ENCODE results near the gene RANBP1. TPM values are rescaled to one million over a fixed set of nuclear protein-coding genes. Genes with fewer than 3 reads are reported as not detected.

RANBP1 gene
- total RNA-seq, 1 experiment from 2014 or later: 168 TPM

- POLR2A ChIA-PET (ENCODE audit: unreplicated experiment): no interaction called here
- CTCF ChIA-PET: no interaction called here
These were observed 9.1 kb upstream of the RANBP1 start for GRCh38 chr22:20106849-20107237.

GRCh38 chr22:20107471-20107901 lies 8.4 kb upstream of the RANBP1 start:
- no peak overlapping the region for H3K4me2 ChIP-seq
- TF ChIP-seq CTCF (conservative IDR thresholded peaks at IDR 0.05) (no peak), EZH2 (IDR thresholded peaks at IDR 0.05; ENCODE audit: low read depth) (no peak)
- CTCF ChIA-PET: no interaction called here
- H3K27me3 ChIP-seq (ENCODE audit: insufficient read depth, low read depth): no peaks in the 10 kb centered on the region
- H2AFZ ChIP-seq: no peak overlapping the region
- no peak overlapping the region for H3K27ac ChIP-seq
- no peak overlapping the region for H3K4me3 ChIP-seq
- no TSS peak for BruUV-seq (replicated peaks)
- no peaks in the 10 kb centered on the region for H3K79me2 ChIP-seq (ENCODE audit: low read depth)
- POLR2A ChIA-PET (ENCODE audit: unreplicated experiment): no interaction called here
- no peaks in the 10 kb centered on the region for H3K36me3 ChIP-seq (ENCODE audit: low read depth)
- no peaks in the 10 kb centered on the region for H3K9me2 ChIP-seq (ENCODE audit: insufficient read depth)
- no peaks in the 10 kb centered on the region for H3K4me1 ChIP-seq (replicated peaks; ENCODE audit: insufficient read depth)
- peaks cover 24% of the 10 kb centered on the region; the same call in 1 of the 2 replicates for H3F3A ChIP-seq (ENCODE audit: insufficient read depth, low read depth)
- intact Hi-C loops (cut with micrococcal nuclease; ENCODE audit: unreplicated experiment): no loop called here
- no peaks in the 10 kb centered on the region for H4K20me1 ChIP-seq (ENCODE audit: insufficient read depth)
- no peaks in the 10 kb centered on the region for H3K9me3 ChIP-seq (ENCODE audit: insufficient read depth, low read depth)
- DNase-seq: no peak

More at GRCh38 chr22:20106849-20107237, 9.1 kb upstream of the RANBP1 start:
- H2AFZ ChIP-seq: no peak overlapping the region
- no peak overlapping the region for H3K4me3 ChIP-seq
- no peaks in the 10 kb centered on the region for H3K36me3 ChIP-seq (ENCODE audit: low read depth)
- intact Hi-C loops (cut with micrococcal nuclease; ENCODE audit: unreplicated experiment): no loop called here
- no peaks in the 10 kb centered on the region for H3K9me2 ChIP-seq (ENCODE audit: insufficient read depth)
- H3K9me3 ChIP-seq (ENCODE audit: insufficient read depth, low read depth): no peaks in the 10 kb centered on the region
- no peaks in the 10 kb centered on the region for H3K79me2 ChIP-seq (ENCODE audit: low read depth)
- H3K27me3 ChIP-seq (ENCODE audit: insufficient read depth, low read depth): no peaks in the 10 kb centered on the region
- DNase-seq: no peak
- no peak overlapping the region for H3K27ac ChIP-seq
- H3K4me2 ChIP-seq: no peak overlapping the region
- no TSS peak for BruUV-seq (replicated peaks)
- no peaks in the 10 kb centered on the region for H4K20me1 ChIP-seq (ENCODE audit: insufficient read depth)
- peaks cover 18% of the 10 kb centered on the region; the same call in 1 of the 2 replicates for H3F3A ChIP-seq (ENCODE audit: insufficient read depth, low read depth)
- no peak for TF ChIP-seq CTCF (conservative IDR thresholded peaks at IDR 0.05)
- no peak for TF ChIP-seq EZH2 (IDR thresholded peaks at IDR 0.05; ENCODE audit: low read depth)
- H3K4me1 ChIP-seq (replicated peaks; ENCODE audit: insufficient read depth): no peaks in the 10 kb centered on the region

GRCh38 chr22:20107951-20108756 lies 7.8 kb upstream of the RANBP1 start:
- Histone ChIP-seq H3K27me3 (ENCODE audit: insufficient read depth, low read depth) (no peaks in the 10 kb centered on the region), H3F3A (ENCODE audit: insufficient read depth, low read depth) (peaks cover 24% of the 10 kb centered on the region; the same call in 1 of the 2 replicates), H3K4me1 (replicated peaks; ENCODE audit: insufficient read depth) (no peaks in the 10 kb centered on the region), H3K9me2 (ENCODE audit: insufficient read depth) (no peaks in the 10 kb centered on the region), H3K4me3 (no peak overlapping the region), H3K4me2 (no peak overlapping the region), H3K27ac (no peak overlapping the region), H3K9me3 (ENCODE audit: insufficient read depth, low read depth) (no peaks in the 10 kb centered on the region), H3K36me3 (ENCODE audit: low read depth) (no peaks in the 10 kb centered on the region), H2AFZ (no peak overlapping the region), H4K20me1 (ENCODE audit: insufficient read depth) (no peaks in the 10 kb centered on the region), H3K79me2 (ENCODE audit: low read depth) (no peaks in the 10 kb centered on the region)
- intact Hi-C loops (cut with micrococcal nuclease; ENCODE audit: unreplicated experiment): no loop called here
- CTCF ChIA-PET: no interaction called here
- POLR2A ChIA-PET (ENCODE audit: unreplicated experiment): no interaction called here
- BruUV-seq (replicated peaks): no TSS peak
- TF ChIP-seq CTCF (conservative IDR thresholded peaks at IDR 0.05) (no peak), EZH2 (IDR thresholded peaks at IDR 0.05; ENCODE audit: low read depth) (no peak)
- no peak for DNase-seq
